Occipital lobe (tissue), 2 donors: ENCODE data around the gene SIAH2. TPM values are rescaled to one million over a fixed set of nuclear protein-coding genes. Genes with fewer than 3 reads are reported as not detected.

Experiments
- DNase-seq: peaks from one replicate; lab custom pipeline; 2025; lab: John Stamatoyannopoulos, UW
- total RNA-seq: library from RNA; depleted of rRNA; stranded (reverse); fragments of >200 nt; gene quantifications from one replicate; pipeline ENCODE4 v1.2.3, GENCODE V29; 2014

The SIAH2 gene
- total RNA-seq, 1 donor from 2014 or later, result 29.3 TPM

- no peak for DNase-seq
These were observed 13.7 kb downstream of the SIAH2 start for GRCh38 chr3:150749255-150749654.

- DNase-seq, result no peak
These were observed 14.3 kb downstream of the SIAH2 start for GRCh38 chr3:150748684-150749047.

GRCh38 chr3:150747886-150748683 lies 14.9 kb downstream of the SIAH2 start:
- DNase-seq, result no peak

GRCh38 chr3:150746791-150747590 lies 16.0 kb downstream of the SIAH2 start:
- DNase-seq, result no peak

- DNase-seq, result no peak
These were observed 17.1 kb downstream of the SIAH2 start for GRCh38 chr3:150745832-150746231.

- no peak for DNase-seq
These were observed 18.1 kb downstream of the SIAH2 start for GRCh38 chr3:150744919-150745211.

- DNase-seq, result no peak
These were observed 18.7 kb downstream of the SIAH2 start for GRCh38 chr3:150744041-150744918.

- DNase-seq, result no peak
These were observed 19.5 kb downstream of the SIAH2 start for GRCh38 chr3:150743508-150743907.

GRCh38 chr3:150742679-150743078 lies 20.3 kb downstream of the SIAH2 start:
- DNase-seq, result no peak

GRCh38 chr3:150742141-150742523 lies 20.8 kb downstream of the SIAH2 start:
- DNase-seq, result no peak

- DNase-seq, result no peak
These were observed 21.4 kb downstream of the SIAH2 start for GRCh38 chr3:150741497-150742140.

- DNase-seq, result no peak
These were observed 22.1 kb downstream of the SIAH2 start for GRCh38 chr3:150740733-150741496.

GRCh38 chr3:150739877-150740645 lies 22.9 kb downstream of the SIAH2 start:
- DNase-seq, result no peak

GRCh38 chr3:150739200-150739863 lies 23.6 kb downstream of the SIAH2 start:
- DNase-seq, result no peak

GRCh38 chr3:150738688-150739087 lies 24.3 kb downstream of the SIAH2 start:
- no peak for DNase-seq

GRCh38 chr3:150737874-150738679 lies 24.9 kb downstream of the SIAH2 start:
- DNase-seq, result no peak

GRCh38 chr3:150736903-150737832 lies 25.8 kb downstream of the SIAH2 start:
- no peak for DNase-seq
